ENCODE data around the gene STAM.
A peak's percentile ranks its signal among the peaks of the same experiment; 100 is the strongest.

Gene STAM

DNA sequence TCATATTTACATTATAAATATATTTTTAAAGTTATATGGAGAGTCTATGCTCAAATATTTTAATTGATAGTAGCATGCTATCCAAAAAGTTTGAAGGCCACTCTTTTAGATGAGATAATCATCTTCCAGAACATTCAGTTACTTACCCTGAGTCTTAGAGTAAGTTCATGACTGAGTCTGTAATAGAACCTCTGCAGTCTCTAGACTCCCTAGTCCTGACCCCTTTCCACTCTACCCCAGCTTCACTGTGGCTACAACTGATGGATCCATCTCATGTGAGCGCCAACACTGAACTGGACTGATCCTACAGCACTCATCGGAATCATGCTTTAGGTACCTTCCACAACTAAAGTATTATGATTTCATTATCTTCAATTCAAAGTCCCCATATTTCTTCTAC lies 36.9 kb upstream of the STAM start:
- H2AK5ac ChIP-seq (ENCODE audit: low read length), result no peak overlapping the region
- no peak overlapping the region for H3K4me2 ChIP-seq (ENCODE audit: low read length)
- no peak overlapping the region for H3K27ac ChIP-seq (ENCODE audit: low read depth, low read length)
- H3K27me3 ChIP-seq (ENCODE audit: insufficient read depth, low read length, poor library complexity), result no peaks in the 10 kb centered on the region
- H3K4me3 ChIP-seq (ENCODE audit: low read length), result no peak overlapping the region
- no peaks in the 10 kb centered on the region for H3K79me2 ChIP-seq (ENCODE audit: control insufficient read depth, insufficient read depth, low read length)
- no peak overlapping the region for H4K8ac ChIP-seq (ENCODE audit: low read depth, low read length)
- H3K36me3 ChIP-seq (ENCODE audit: control insufficient read depth, insufficient read depth, low read length), result no peaks in the 10 kb centered on the region
- DNase-seq, result no peak
- no peak overlapping the region for H4K5ac ChIP-seq (ENCODE audit: low read length)
- no peaks in the 10 kb centered on the region for H3K4me1 ChIP-seq (ENCODE audit: control insufficient read depth, low read depth, low read length)
- H3K79me1 ChIP-seq (ENCODE audit: low read length), result peaks cover 1% of the 10 kb centered on the region
- H3K4ac ChIP-seq (ENCODE audit: low read depth, low read length), result no peak overlapping the region
- no CpG with 5 or more reads among the region's 2 CpGs for WGBS (ENCODE audit: extremely low coverage, insufficient coverage, low lambda C conversion rate)
- no peak overlapping the region for H2BK120ac ChIP-seq (ENCODE audit: low read depth, low read length)
- no peak overlapping the region for H3K18ac ChIP-seq (ENCODE audit: low read length)
- no peak overlapping the region for H3K56ac ChIP-seq (ENCODE audit: low read length)
- no peak overlapping the region for H2BK5ac ChIP-seq (ENCODE audit: low read length)
- H3K23ac ChIP-seq (ENCODE audit: low read length), result no peak overlapping the region
- no peak overlapping the region for H3K9ac ChIP-seq (ENCODE audit: low read length)
- no peak overlapping the region for H2BK15ac ChIP-seq (replicated peaks; ENCODE audit: low read depth)

- DNase-seq, result peak; percentile 56
- H3K4ac ChIP-seq (ENCODE audit: low read depth, low read length), result no peak overlapping the region
- no peak overlapping the region for H3K4me2 ChIP-seq (ENCODE audit: low read length)
- H3K27ac ChIP-seq (ENCODE audit: low read depth, low read length), result no peak overlapping the region
- H3K4me1 ChIP-seq (ENCODE audit: control insufficient read depth, low read depth, low read length), result no peaks in the 10 kb centered on the region
- no peaks in the 10 kb centered on the region for H3K36me3 ChIP-seq (ENCODE audit: control insufficient read depth, insufficient read depth, low read length)
- H2BK5ac ChIP-seq (ENCODE audit: low read length), result no peak overlapping the region
- no peak overlapping the region for H3K23ac ChIP-seq (ENCODE audit: low read length)
- H3K18ac ChIP-seq (ENCODE audit: low read length), result no peak overlapping the region
- no peak overlapping the region for H3K56ac ChIP-seq (ENCODE audit: low read length)
- peaks cover 1% of the 10 kb centered on the region for H3K79me1 ChIP-seq (ENCODE audit: low read length)
- no peak overlapping the region for H4K5ac ChIP-seq (ENCODE audit: low read length)
- H4K8ac ChIP-seq (ENCODE audit: low read depth, low read length), result no peak overlapping the region
- no peak overlapping the region for H3K4me3 ChIP-seq (ENCODE audit: low read length)
- H2AK5ac ChIP-seq (ENCODE audit: low read length), result no peak overlapping the region
- H3K79me2 ChIP-seq (ENCODE audit: control insufficient read depth, insufficient read depth, low read length), result no peaks in the 10 kb centered on the region
- H3K27me3 ChIP-seq (ENCODE audit: insufficient read depth, low read length, poor library complexity), result no peaks in the 10 kb centered on the region
- H3K9ac ChIP-seq (ENCODE audit: low read length), result no peak overlapping the region
- H2BK120ac ChIP-seq (ENCODE audit: low read depth, low read length), result no peak overlapping the region
- WGBS (ENCODE audit: extremely low coverage, insufficient coverage, low lambda C conversion rate), result no CpG with 5 or more reads among the region's 9 CpGs
- H2BK15ac ChIP-seq (replicated peaks; ENCODE audit: low read depth), result no peak overlapping the region
Observed at GRCh38 chr10:17607603-17608332, 36.2 kb upstream of the STAM start.

- Histone ChIP-seq H4K8ac (ENCODE audit: low read depth, low read length) (no peak overlapping the region), H3K18ac (ENCODE audit: low read length) (no peak overlapping the region), H3K4me3 (ENCODE audit: low read length) (no peak overlapping the region), H3K4me1 (ENCODE audit: control insufficient read depth, low read depth, low read length) (no peaks in the 10 kb centered on the region), H3K9ac (ENCODE audit: low read length) (no peak overlapping the region), H3K27me3 (ENCODE audit: insufficient read depth, low read length, poor library complexity) (no peaks in the 10 kb centered on the region), H3K79me2 (ENCODE audit: control insufficient read depth, insufficient read depth, low read length) (no peaks in the 10 kb centered on the region), H3K56ac (ENCODE audit: low read length) (no peak overlapping the region), H2AK5ac (ENCODE audit: low read length) (no peak overlapping the region), H2BK120ac (ENCODE audit: low read depth, low read length) (no peak overlapping the region), H2BK15ac (replicated peaks; ENCODE audit: low read depth) (no peak overlapping the region), H2BK5ac (ENCODE audit: low read length) (no peak overlapping the region), H3K27ac (ENCODE audit: low read depth, low read length) (no peak overlapping the region), H3K4me2 (ENCODE audit: low read length) (no peak overlapping the region), H4K5ac (ENCODE audit: low read length) (no peak overlapping the region), H3K4ac (ENCODE audit: low read depth, low read length) (no peak overlapping the region), H3K23ac (ENCODE audit: low read length) (no peak overlapping the region), H3K36me3 (ENCODE audit: control insufficient read depth, insufficient read depth, low read length) (no peaks in the 10 kb centered on the region), H3K79me1 (ENCODE audit: low read length) (peaks cover 1% of the 10 kb centered on the region)
- WGBS (ENCODE audit: extremely low coverage, insufficient coverage, low lambda C conversion rate), result no CpG with 5 or more reads among the region's 13 CpGs
- DNase-seq, result no peak
Observed at GRCh38 chr10:17609523-17610079, 34.4 kb upstream of the STAM start.

DNA sequence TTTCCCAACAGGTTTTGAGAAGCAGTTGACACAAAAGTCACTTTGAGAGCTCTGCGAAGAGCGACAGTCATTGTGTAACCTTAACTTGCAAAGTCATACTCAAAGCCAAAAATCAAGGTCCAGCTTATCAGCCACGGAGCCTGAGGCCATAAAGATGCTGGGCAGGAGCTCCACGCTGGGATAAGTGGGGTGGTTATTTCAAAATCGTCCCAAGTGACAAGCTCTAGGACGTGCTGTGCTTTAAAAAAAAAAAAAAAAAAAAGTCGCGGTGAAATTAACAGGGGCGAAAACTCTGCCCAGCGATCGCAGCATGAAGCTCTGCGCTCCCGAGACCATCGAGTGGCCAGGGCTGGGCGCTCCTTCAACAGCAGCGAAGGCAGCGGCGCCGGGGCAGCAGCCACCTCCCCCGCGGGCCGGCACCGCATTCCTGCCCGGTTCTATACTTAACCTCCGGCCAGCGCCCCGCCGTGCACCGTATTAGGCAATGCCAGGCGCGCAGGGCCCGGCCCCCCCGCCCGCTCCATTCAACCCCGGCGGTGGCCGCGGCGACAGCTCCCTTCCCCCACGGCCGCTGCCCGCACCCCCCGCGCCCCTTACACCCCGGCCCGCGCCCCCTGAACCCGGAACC lies 27.4 kb upstream of the STAM start:
- no peak overlapping the region for H2AK5ac ChIP-seq (ENCODE audit: low read length)
- H3K36me3 ChIP-seq (ENCODE audit: control insufficient read depth, insufficient read depth, low read length), result no peaks in the 10 kb centered on the region
- no peak overlapping the region for H3K23ac ChIP-seq (ENCODE audit: low read length)
- H3K79me1 ChIP-seq (ENCODE audit: low read length), result no peaks in the 10 kb centered on the region
- WGBS (ENCODE audit: extremely low coverage, insufficient coverage, low lambda C conversion rate), result no CpG with 5 or more reads among the region's 48 CpGs
- no peak overlapping the region for H4K8ac ChIP-seq (ENCODE audit: low read depth, low read length)
- peak overlapping the region; percentile 73 for H2BK120ac ChIP-seq (ENCODE audit: low read depth, low read length)
- H2BK5ac ChIP-seq (ENCODE audit: low read length), result no peak overlapping the region
- peak overlapping the region; percentile 59 for H3K4me3 ChIP-seq (ENCODE audit: low read length)
- H3K4me2 ChIP-seq (ENCODE audit: low read length), result peak overlapping the region; percentile 12
- no peaks in the 10 kb centered on the region for H3K4me1 ChIP-seq (ENCODE audit: control insufficient read depth, low read depth, low read length)
- peak overlapping the region; percentile 98 for H3K18ac ChIP-seq (ENCODE audit: low read length)
- H3K9ac ChIP-seq (ENCODE audit: low read length), result peak overlapping the region; percentile 83
- H4K5ac ChIP-seq (ENCODE audit: low read length), result no peak overlapping the region
- H3K79me2 ChIP-seq (ENCODE audit: control insufficient read depth, insufficient read depth, low read length), result no peaks in the 10 kb centered on the region
- no peaks in the 10 kb centered on the region for H3K27me3 ChIP-seq (ENCODE audit: insufficient read depth, low read length, poor library complexity)
- DNase-seq, result peak; percentile 90
- H3K27ac ChIP-seq (ENCODE audit: low read depth, low read length), result peak overlapping the region; percentile 96
- peak overlapping the region; percentile 96 for H3K56ac ChIP-seq (ENCODE audit: low read length)
- peak overlapping the region; percentile 20 for H2BK15ac ChIP-seq (replicated peaks; ENCODE audit: low read depth)
- H3K4ac ChIP-seq (ENCODE audit: low read depth, low read length), result peak overlapping the region; percentile 81

DNA sequence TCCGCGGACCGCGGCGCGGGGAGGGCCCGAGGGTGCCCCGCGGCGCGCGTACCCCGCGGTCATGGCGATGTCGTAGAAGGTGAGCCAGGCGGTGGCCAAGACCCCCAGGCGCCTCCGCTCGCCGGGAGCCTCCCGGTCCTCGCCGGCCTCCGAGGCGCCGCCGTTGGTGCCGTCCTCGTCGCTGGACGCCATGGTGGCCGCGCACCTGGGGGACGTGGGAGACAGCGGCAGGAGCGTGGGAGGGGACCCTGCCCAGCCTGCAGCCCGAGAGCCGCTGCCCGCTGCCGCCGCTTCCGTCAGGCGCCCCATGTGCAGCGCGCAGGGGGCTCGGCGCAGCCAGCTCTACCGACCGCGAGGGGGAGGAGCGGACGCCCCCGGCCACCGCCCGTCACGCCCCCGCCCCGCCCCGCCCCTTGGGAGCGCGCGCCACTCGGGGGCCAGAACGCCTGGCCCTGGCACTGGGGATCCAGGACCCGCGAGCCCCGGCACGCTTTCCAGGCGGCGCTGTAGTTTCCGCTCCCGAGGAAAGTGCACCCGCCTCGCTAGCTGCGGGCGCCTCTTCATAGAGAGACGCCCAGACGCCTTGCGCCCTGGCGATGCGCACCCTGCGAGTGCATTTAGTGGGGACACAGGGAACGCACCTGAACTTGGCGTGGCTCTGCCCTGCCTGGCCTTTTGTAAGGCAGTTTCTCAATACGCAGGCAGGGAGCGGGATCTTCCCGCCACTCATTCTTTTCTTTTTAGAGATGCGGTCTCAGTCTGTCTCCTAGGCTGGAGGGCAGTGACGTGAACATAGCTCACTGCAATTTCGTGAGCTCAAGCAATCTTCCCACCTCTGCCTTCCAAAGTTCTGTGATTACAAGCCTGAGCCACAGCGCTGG lies 26.7 kb upstream of the STAM start, which contains the start of gene HACD1:
Gene HACD1, minus strand, starts transcription at position 344 of the 881 bp plus-strand sequence. Its CDS starts 35 bp downstream, at position 309.
- Histone ChIP-seq H3K27ac (ENCODE audit: low read depth, low read length) (peak within 1 kb of the TSS; percentile 96), H3K79me1 (ENCODE audit: low read length) (no peaks in the 10 kb centered on the region), H3K79me2 (ENCODE audit: control insufficient read depth, insufficient read depth, low read length) (no peaks in the 10 kb centered on the region), H3K18ac (ENCODE audit: low read length) (peak within 1 kb of the TSS; percentile 98), H3K36me3 (ENCODE audit: control insufficient read depth, insufficient read depth, low read length) (no peaks in the 10 kb centered on the region), H3K4me1 (ENCODE audit: control insufficient read depth, low read depth, low read length) (no peaks in the 10 kb centered on the region), H3K4me2 (ENCODE audit: low read length) (peak within 1 kb of the TSS; percentile 55), H3K9ac (ENCODE audit: low read length) (peak within 1 kb of the TSS; percentile 83), H3K56ac (ENCODE audit: low read length) (peak within 1 kb of the TSS; percentile 96), H3K23ac (ENCODE audit: low read length) (peak within 1 kb of the TSS; percentile 66), H4K5ac (ENCODE audit: low read length) (no peak within 1 kb of the TSS), H2BK15ac (replicated peaks; ENCODE audit: low read depth) (peak within 1 kb of the TSS; percentile 20), H3K4ac (ENCODE audit: low read depth, low read length) (peak within 1 kb of the TSS; percentile 81), H3K27me3 (ENCODE audit: insufficient read depth, low read length, poor library complexity) (no peaks in the 10 kb centered on the region), H3K4me3 (ENCODE audit: low read length) (peak within 1 kb of the TSS; percentile 59), H2AK5ac (ENCODE audit: low read length) (no peak within 1 kb of the TSS), H4K8ac (ENCODE audit: low read depth, low read length) (no peak within 1 kb of the TSS), H2BK120ac (ENCODE audit: low read depth, low read length) (peak within 1 kb of the TSS; percentile 73), H2BK5ac (ENCODE audit: low read length) (peak within 1 kb of the TSS; percentile 67)
- DNase-seq, result peak; percentile 89
- WGBS (ENCODE audit: extremely low coverage, insufficient coverage, low lambda C conversion rate), result no CpG with 5 or more reads among the region's 92 CpGs

Measured in mesendoderm (in vitro differentiated cells).